Uterus (tissue), 4 donors: ENCODE results near the gene S100A13. TPM values are rescaled to one million over a fixed set of nuclear protein-coding genes. Genes with fewer than 3 reads are reported as not detected.

Source experiments
- DNase-seq, 2 donors: peaks; one replicate each; pipeline ENCODE4 v3.0.0-alpha.2; 2019 to 2020
- H3K27ac ChIP-seq, 2 donors: fragments of 200-600 bp; sonication (generic); 1 replicate in 1 of 2; 2 replicates in 1 of 2; pipeline ENCODE4 v1.5.1; 2016 to 2018
- H3K27me3 ChIP-seq, 2 donors: fragments of 200-600 bp; sonication (generic); one replicate each; pipeline ENCODE4 v1.5.1; 2018 to 2019; ENCODE audit warnings: control low read depth in 1 of 2
- H3K36me3 ChIP-seq, 2 donors: fragments of 200-600 bp; sonication (generic); one replicate each; pipeline ENCODE4 v1.5.1; 2019; ENCODE audit warnings: control low read depth in 1 of 2
- H3K4me1 ChIP-seq, 2 donors: fragments of 200-600 bp; sonication (generic); one replicate each; pipeline ENCODE4 v1.5.1; 2018 to 2019; ENCODE audit warnings: control low read depth in 1 of 2
- H3K4me3 ChIP-seq, 2 donors: fragments of 200-600 bp; sonication (generic); 1 replicate in 1 of 2; 2 replicates in 1 of 2; pipeline ENCODE4 v1.5.1; 2018 to 2019; ENCODE audit warnings: mild to moderate bottlenecking in 1 of 2
- H3K9me3 ChIP-seq, 2 donors: fragments of 200-600 bp; sonication (generic); one replicate each; pipeline ENCODE4 v1.5.1; 2019; ENCODE audit warnings: control low read depth in 1 of 2
- CTCF ChIP-seq, 4 experiments: fragments of 200-600 bp in 2 of 4; fragments of 450-650 bp in 2 of 4; sonication (generic) in 2 of 4; IDR thresholded peaks; one replicate each; pipeline ENCODE4 v1.5.1; 2016 to 2019; ENCODE audit warnings: antibody characterized with exemption in 4 of 4, mild to moderate bottlenecking in 2 of 4, moderate library complexity in 1 of 4
- POLR2A ChIP-seq, 2 donors: fragments of 450-650 bp; IDR thresholded peaks; one replicate each; pipeline ENCODE4 v1.6.1; 2016; ENCODE audit warnings: antibody characterized with exemption in 2 of 2, mild to moderate bottlenecking in 1 of 2, moderate library complexity in 1 of 2
- intact Hi-C: fragments of 100-400 bp; cut with DNase I; formaldehyde crosslinking; loops from one replicate; pipeline ENCODE4 v1.15.1; 2023; ENCODE audit warnings: low total_unique reads
- total RNA-seq, 4 donors: library from RNA; depleted of rRNA in 3 of 4; stranded (reverse); fragments of >200 nt in 3 of 4; gene quantifications; one replicate each; pipeline versions ENCODE4 v1.1.0 to v1.2.4, GENCODE V29; 2014 to 2023
- donor health status: DM: yes; HTN: yes; CAD: no.

The S100A13 gene
- total RNA-seq, 4 donors from 2014 or later, result 25.9 to 269 (median 126) TPM

DNA sequence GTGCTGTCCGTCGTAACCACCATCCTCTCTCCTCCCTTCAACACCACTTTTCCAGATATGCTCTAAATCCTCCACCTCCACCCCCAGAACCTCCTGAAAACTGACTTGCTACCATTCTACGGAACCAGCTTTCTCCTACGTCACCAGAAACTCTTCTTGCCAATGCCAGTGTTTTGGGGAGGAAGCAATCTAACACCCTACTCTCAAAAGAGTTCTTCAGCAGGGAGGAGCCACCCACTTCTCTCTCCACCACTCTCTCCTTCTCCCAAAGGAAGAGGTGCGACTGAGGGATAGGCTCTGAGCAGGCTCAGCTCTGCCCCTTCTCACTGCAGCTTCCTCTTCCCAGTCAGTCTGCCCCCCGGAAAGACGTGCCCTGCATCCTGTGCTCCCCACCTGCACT lies 55.6 kb downstream of the S100A13 start:
- H3K27me3 ChIP-seq, result no peaks in the 10 kb centered on the region
- DNase-seq, result no peak
- H3K4me1 ChIP-seq, result peaks cover 5 to 8% of the 10 kb centered on the region in 2 donors
- H3K27ac ChIP-seq, result no peak overlapping the region
- intact Hi-C loops, result no loop called here
- H3K36me3 ChIP-seq, result no peaks in the 10 kb centered on the region
- H3K9me3 ChIP-seq, result no peaks in the 10 kb centered on the region
- TF ChIP-seq CTCF (IDR thresholded peaks at IDR 0.05), result no peak
- no peak for TF ChIP-seq POLR2A (IDR thresholded peaks at IDR 0.05)
- no peak overlapping the region for H3K4me3 ChIP-seq

DNA sequence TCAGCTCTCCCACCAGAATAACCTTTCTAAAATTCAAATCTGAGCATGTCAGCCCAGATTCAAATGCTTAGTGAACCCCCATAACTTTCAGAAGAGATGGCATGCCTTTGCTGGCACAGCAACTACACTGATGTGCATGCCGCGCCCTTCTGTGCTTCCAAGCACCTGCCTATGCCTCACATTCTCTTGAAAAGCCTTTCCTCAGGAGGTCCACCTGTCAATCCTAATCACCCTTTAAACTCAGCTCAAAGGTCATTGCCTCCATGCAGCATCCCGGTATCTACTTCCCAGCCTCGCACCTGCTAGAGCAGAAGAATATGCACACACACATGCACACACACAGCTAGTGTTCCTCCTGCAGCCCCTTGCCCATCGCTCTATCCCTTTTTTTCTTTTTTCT lies 56.4 kb downstream of the S100A13 start:
- Histone ChIP-seq H3K4me3 (no peak overlapping the region), H3K27me3 (no peaks in the 10 kb centered on the region), H3K9me3 (no peaks in the 10 kb centered on the region), H3K27ac (no peak overlapping the region), H3K36me3 (no peaks in the 10 kb centered on the region), H3K4me1 (peaks cover 5 to 12% of the 10 kb centered on the region in 2 donors)
- TF ChIP-seq CTCF (IDR thresholded peaks at IDR 0.05), result no peak
- TF ChIP-seq POLR2A (IDR thresholded peaks at IDR 0.05), result no peak
- DNase-seq, result no peak
- intact Hi-C loops, result no loop called here

DNA sequence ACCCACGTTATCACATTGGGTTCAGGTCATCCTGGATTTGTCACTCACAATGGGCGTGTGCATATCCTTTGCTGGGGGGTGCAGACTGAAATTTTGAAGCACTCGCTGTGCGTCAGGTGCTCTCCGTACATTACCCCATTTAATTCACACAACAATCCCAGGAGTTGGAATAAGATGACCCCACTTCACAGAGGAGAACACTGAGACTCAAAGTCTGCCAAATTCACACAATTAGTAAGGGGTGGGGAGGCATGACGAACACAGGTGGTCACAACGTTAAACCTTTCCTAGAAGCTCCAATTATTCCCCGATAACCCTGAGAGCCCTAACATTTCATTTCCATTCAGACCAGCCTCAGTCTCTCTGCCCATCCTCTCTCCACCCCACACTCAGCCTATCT lies 57.8 kb downstream of the S100A13 start:
- intact Hi-C loops, result loop anchor here (2.0 kb wide), 1 partner anchor 37 kb away; no protein-coding TSS in a partner anchor
- Histone ChIP-seq H3K9me3 (no peaks in the 10 kb centered on the region), H3K4me1 (peaks cover 5 to 12% of the 10 kb centered on the region in 2 donors), H3K27ac (no peak overlapping the region), H3K4me3 (no peak overlapping the region), H3K36me3 (no peaks in the 10 kb centered on the region), H3K27me3 (no peaks in the 10 kb centered on the region)
- TF ChIP-seq POLR2A (IDR thresholded peaks at IDR 0.05) (no peak), CTCF (IDR thresholded peaks at IDR 0.05) (no peak)
- DNase-seq, result no peak

Other genes with a start within 250 kb of the S100A13 start
- 10 to 100 TPM in 2 of 4 donors, 1 to 10 TPM in 1, not detected in 1; 5.4 to 25.2 (median 24.7) TPM for gene S100A8, start 236.4 kb downstream of the S100A13 start, total RNA-seq
- gene S100A7A, start 211.0 kb downstream of the S100A13 start, total RNA-seq, result not detected
- 1 to 10 TPM in 1 of 4 donors, not detected in 3; 3.5 TPM for gene S100A7, start 166.9 kb downstream of the S100A13 start, total RNA-seq
- gene S100A6, start 91.5 kb downstream of the S100A13 start, total RNA-seq, result 100 to 1,000 TPM in 3 of 4 donors, 10 to 100 TPM in 1; 55.5 to 729 (median 448) TPM
- not detected for gene S100A5, start 86.6 kb downstream of the S100A13 start, total RNA-seq
- gene S100A4, start 81.7 kb downstream of the S100A13 start, total RNA-seq, result 100 to 1,000 TPM in 3 of 4 donors, 10 to 100 TPM in 1; 58.9 to 226 (median 155) TPM
- 1 to 10 TPM in 2 of 4 donors, not detected in 2; 1.2 to 3.7 TPM for gene S100A3, start 78.2 kb downstream of the S100A13 start, total RNA-seq
- gene S100A2, start 61.7 kb downstream of the S100A13 start, total RNA-seq, result 1 to 10 TPM in 2 of 4 donors, not detected in 2; 2.1 to 2.7 TPM
- gene S100A16, start 14.4 kb downstream of the S100A13 start, total RNA-seq, result 100 to 1,000 TPM in 1 of 4 donors, 10 to 100 TPM in 3; 57.4 to 122 (median 72.1) TPM
- 1 to 10 TPM in 1 of 4 donors, under 1 TPM in 1, not detected in 2; 0.29 to 6.2 TPM for gene S100A14, start 11.2 kb downstream of the S100A13 start, total RNA-seq
- gene S100A1, start 929 bp upstream of the S100A13 start, total RNA-seq, result 1 to 10 TPM in 1 of 4 donors, not detected in 3; 3.8 TPM
- gene CHTOP, start 6.6 kb upstream of the S100A13 start, total RNA-seq, result 10 to 100 TPM; 43.8 to 91.0 (median 70.8) TPM
- 100 to 1,000 TPM in 1 of 4 donors, 10 to 100 TPM in 3; 35.5 to 101 (median 71.3) TPM for gene SNAPIN, start 31.2 kb upstream of the S100A13 start, total RNA-seq
- 100 to 1,000 TPM in 3 of 4 donors, 10 to 100 TPM in 1; 82.7 to 252 (median 111) TPM for gene ILF2, start 43.5 kb upstream of the S100A13 start, total RNA-seq
- gene NPR1, start 51.2 kb upstream of the S100A13 start, total RNA-seq, result 10 to 100 TPM; 34.1 to 74.0 (median 50.8) TPM
- 10 to 100 TPM; 35.9 to 70.1 (median 61.3) TPM for gene INTS3, start 100.5 kb upstream of the S100A13 start, total RNA-seq
- 100 to 1,000 TPM in 1 of 4 donors, 10 to 100 TPM in 3; 12.9 to 364 (median 36.7) TPM for gene SLC27A3, start 147.9 kb upstream of the S100A13 start, total RNA-seq